HG02970 (cell line): ENCODE measurements around the gene BARX1.

Source experiments
- ATAC-seq: cut with Tn5 transposase; IDR thresholded peaks from one replicate; pipeline ENCODE4 v1.9.1; 2021; ENCODE audit warnings: mild to moderate bottlenecking, moderate library complexity, moderate number of reproducible peaks; ENCODE audit not compliant: unreplicated experiment, low FRiP score

BARX1 gene

DNA sequence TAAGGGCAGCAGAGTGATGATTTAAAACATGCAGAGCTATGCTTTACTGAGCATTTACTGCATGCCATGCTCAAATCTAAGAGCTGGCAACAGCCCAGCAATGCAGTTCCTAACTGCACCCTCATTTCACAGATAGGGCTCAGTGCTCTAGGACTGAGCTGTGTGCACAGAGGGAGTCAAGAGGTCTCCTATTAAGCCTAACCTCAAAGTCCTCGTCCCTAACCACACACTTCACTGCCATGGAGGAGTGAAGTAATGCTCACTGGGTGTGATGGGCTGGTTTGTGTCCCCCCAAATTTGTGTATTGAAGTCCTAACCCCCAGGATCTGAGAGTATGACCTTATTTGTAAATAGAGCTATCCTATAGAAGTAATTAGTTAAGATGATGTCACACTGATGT lies 25.9 kb downstream of the BARX1 start:
- ATAC-seq: no peak

DNA sequence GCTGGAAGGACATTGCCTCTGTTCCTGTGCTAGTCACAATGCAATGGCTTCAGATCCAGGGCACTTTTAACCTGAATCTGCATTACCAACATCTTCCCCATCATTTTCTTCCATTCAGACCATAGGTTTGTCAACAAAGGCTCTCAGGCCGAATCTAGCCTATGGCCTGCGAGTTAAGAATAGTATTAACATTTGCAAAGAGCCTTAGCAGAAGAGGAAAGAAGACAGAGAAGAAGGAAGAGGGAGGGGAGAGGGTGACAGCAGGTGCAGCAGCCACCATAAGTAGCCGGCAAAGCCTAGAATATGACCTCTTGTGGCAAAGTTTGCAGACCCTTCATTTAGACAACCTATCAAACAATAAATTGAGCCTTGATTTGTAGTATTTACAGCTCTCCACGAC lies 32.6 kb downstream of the BARX1 start:
- ATAC-seq: no peak

DNA sequence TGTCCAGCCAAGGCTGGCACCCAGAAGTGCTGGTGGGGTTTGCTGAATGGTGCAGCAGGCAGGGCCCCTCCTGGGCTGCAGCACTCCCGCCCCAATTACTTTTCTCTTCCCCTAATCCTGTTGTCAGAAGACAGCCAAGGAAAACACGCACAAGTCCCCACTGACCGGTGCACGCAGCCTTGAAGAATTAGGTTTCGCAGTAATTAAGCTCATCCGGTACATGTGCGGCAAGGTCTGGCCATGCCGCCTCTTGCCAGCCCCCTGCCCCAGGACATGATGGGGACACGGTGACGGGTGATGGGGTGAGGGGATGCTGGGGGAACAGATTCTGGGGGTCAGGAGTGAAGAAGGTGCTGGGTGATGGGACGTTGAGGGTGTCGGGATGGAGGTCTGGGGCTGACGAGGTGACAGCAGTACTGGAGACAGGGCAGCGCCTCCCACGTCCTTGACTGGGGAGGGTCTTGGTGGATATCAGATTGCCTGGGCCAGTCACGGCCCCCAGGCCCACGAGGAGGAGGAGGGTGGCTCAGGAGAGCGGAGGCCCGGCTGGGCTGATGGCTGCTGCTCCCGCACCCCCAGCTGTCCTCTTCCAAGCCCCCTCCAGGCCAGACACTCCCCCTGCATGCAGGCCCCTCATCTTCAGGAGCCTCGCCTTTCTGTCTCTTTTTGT lies 34.9 kb downstream of the BARX1 start:
- ATAC-seq: no peak

DNA sequence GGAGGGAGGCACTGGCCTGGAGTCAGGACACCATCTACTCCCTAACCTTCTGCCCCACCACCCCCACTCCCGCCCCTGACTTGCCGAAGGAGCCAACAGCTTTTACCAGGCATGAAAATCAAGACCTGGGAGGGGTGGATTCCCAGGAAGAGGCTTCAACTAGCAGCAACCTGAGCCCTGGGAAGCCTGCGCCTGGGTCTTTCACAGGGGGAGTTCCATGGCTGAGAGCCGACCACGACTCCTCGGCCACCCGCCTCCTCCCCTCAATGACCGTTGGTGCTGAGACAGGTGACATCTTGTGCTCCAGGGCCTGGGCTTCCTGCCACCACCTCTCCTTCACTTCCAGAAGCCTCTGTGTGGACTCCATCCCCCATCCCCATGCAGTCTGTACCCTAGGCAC lies 37.1 kb downstream of the BARX1 start:
- no peak for ATAC-seq

DNA sequence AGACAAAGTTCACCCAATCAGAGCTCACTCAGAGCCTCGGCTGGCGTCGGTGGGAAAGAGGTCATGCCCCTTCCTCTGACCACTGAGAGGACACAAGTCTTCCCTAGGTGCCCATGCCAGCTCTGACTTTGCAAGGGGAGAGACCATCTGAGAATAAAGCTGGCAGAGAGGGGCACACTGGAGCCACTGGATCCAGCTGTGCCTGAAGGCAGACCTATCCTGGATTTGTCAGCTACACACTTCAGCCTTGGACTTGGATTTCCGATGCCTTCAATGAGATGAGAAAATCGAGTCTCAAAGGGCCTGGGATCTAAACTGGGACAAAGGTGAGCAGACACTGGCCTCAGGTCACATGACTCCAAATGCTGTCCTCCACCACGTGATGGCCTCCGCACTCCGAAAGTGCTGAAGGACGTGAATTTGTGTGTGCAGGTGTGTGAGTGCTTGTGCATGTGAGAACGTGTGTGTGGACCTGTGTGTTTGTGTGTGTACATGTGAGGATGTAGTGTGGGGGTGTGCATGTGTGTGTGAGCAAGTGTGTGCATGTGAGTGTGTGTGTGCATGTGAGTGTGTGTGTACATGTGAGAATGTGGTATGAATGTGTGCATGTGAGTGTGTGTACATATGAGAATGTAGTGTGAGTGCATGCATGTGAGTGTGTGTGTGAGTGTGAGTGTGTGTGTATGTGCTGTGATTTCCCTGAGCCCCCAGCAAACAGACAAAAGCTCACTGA lies 37.9 kb downstream of the BARX1 start:
- ATAC-seq: no peak

DNA sequence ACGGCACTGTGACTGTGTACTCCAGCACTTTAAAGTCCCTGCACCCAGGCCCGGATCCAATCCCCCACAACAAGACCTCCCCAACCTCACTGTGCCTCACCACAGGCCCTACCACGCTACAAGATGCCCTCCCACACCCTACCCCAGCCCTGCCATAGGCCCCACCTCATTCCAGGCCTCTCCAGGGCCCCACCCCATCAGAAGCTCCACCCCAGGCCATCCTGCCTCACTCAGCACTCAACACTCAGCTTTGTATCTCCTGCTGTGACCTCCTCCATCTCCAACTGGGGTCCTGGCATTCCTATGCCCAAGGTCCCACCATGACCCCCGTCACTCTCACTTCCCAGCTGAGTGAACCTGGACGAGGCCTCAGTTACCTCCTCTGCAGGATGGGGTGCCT lies 38.8 kb downstream of the BARX1 start:
- ATAC-seq: no peak

DNA sequence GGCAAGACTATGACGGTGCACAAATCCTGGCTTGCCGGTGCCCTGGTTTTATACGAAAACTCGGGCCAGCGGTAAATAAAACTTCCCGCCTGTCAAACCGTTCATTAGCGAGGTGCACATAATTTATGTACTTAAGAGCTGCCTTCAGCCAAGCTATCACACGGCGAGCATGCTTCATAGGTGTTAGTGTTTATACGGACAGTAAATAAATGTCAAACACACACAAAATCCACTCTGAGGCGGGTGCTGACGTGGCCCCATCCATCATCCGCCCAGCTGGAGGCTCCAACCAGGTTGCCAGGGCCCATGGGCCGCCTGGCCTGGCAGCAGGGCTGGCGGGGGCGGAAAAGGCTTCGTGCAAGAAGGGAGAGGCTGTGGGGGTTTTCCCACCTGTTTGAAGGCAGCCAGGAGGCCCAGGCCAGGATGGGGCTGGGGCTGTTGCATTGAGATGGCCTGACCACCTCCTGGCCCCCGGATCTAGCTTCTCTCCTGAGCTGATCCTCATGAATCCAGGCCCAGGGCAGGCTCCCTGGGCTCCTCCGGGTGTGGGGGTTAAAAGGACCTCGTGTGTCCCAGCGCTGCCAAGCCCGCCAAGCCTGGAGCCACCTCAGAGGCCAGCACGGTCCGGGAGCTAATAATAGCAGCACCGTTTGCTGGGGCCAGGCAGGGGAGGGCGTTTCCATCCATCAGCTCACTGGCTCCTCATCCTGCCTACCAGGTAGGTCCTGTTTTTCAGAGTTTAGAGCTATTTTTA lies 43.2 kb downstream of the BARX1 start:
- no peak for ATAC-seq

DNA sequence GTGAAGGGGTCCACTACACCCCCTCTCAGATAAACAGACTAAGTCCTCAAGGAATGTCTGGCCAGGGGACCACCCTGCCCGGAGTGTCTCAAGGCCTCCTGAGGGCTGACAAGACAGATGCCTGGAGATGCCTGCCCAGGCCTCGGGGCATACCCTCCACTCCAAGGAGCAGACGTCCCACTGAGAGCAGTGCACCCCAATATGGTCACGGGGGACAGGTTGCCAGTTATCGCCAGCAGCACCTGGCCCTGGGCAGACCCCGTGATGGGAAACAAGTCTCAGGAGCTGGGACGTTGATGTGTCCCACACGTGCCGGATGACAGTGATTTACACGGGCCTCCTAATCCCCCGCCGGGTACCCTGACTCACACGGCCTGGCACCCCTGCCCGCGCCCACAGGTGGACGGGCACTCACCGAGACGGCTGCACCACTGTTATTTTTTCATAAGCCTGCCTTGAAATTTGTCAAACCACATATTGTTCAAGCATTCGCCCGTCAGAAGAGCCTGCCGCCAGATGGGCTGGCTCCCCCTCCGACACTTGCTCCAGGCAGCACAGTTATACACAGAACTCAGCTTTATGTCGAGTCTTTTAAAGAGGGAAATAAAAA lies 43.9 kb downstream of the BARX1 start:
- ATAC-seq: no peak

DNA sequence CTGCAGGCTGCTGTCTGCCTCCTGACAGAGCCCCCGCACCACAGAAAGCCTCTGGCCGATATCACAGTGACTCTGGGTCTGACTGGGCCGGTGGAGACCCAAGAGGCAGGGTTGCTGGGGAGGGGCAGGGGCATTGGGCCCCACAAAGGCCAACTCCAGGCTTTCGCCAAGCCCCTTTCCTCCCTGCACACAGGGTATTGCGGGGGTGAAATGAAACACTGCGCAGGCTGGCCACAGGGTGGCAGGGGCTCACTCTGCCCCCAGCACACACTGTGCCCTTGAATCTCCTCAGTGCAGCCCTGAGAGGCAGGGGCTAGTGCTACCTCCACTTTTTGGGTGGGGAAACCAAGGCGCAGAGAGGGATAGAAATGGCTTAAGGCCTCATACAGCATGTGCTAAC lies 44.6 kb downstream of the BARX1 start:
- no peak for ATAC-seq

DNA sequence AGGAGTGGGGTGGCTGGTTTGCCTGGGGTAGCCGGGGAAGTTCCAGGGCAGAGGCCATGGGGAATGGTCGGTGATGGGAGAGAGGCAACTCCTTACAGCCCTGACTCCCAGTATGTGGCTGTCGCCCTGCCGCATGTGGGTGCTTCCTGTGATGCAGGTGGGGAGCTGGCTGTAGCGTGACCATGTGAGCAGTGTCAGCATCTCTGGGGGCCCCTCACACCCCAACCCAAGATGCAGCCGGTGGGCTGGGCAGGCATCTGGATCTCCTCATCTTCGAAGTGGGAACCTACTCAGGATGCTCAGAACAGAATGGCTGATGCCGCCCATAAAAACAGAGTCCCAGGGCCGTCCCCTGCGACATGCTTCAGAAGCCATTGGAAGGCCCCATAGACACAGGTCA lies 45.0 kb downstream of the BARX1 start:
- ATAC-seq: no peak

DNA sequence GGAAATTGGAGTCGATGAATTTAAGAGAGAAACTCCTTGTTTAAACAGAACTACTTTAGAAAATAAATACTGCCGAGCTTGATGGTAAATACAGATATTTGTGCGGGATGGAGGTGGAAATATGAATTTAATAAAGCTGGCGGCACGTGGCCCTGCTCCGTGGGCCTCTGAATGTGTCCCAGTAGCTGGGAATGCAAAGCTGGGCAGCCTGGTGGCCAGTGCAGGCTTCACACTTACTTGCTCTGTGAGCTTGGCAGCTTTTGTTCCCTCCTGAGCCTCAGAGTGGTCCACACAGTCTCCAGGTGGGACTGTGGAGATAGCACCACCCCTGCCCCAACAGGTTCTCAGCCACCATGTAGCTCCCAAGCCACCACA lies 45.9 kb downstream of the BARX1 start:
- ATAC-seq: no peak

DNA sequence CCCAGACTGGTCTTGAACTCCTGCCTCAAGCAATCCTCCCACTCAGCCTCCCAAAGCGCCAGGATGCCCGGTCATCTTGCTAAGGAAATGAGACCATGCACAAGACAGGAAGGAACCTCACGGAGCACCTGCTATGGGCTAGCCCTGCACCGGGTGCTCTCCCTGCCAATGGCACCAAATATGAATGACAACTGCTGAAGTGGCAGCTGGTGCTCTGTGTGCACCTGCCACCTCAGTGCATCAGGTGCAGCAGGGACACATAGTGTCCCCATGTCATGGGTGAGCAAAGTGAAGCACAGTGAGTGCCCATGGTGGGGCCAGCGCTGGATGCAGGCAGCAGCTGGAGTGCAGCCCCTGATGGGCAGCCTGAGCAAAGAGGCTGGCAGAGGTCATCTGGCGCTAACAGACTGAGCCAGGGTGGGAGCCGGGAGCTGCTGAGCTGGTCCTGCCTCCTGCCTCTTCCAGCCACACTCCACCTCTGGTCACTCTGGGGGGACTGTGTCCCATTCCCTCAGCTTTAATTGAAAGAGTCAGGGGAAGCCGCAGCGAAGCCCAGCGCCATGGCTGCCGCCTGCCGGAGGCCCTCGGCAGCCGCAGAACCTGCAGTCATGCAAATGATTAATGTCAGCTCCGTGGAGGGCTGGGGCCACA lies 46.4 kb downstream of the BARX1 start:
- ATAC-seq: no peak

DNA sequence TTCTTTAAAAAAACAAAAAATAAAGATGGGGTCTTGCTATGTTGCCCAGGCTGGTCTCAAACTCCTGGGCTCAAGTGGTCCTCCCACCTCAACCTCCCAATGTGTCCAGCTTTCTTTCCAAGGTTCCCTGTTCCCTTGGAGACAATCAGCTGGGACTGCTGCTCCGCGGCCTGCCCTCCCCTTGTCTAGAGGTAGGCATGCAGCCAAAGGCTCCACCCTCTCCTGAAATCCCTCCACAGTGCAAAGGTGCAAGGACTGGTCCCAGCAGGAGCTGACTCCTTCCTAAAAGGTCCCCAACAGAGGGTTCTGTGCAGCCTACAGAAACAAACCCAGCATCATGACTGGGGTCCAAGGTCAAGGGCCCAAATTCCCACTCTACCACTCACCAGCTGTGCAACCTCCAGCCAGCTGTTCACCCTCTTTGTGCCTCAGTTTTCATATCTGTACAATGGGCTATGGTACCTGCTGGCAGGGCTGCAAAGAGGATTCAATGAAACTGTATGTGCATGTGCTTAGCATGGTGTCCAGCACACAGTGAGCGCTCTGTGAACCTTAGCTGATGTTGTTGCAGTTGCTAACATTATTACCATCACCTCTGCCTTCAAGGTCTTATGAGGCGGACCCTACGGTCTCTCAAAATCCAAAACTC lies 47.5 kb downstream of the BARX1 start:
- ATAC-seq: no peak

DNA sequence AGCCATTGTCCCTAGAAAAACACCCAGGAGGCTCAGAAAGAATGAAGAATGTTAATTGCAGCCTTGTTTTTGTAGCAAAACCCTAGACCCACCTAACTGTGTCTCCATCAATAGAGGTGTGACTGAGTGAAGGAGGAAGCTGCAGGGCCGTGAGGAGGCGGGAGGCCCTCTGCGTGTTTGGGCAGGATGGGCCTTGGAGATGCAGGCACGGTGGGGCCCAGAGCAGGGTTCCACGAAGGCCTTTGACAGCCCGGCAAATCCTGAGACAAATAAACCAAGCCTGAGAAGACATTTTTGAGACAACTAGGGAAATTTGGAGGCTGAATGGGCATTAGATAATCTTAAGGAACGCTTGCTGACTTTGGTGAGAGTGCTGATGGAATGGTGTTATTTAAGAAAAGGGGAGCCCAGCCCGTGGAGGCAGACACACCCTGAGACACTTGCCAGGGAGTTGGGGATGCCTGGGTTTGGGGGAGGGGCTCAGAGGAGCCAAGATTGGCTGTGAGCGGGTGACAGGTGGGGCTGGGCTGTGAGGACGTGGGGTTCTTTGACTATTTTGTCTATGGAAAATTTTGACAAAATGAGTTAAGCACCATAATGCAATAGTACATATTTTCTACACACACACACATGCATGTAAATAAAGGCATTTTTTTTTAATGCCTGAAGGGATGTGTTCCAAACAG lies 48.8 kb downstream of the BARX1 start:
- ATAC-seq: no peak

DNA sequence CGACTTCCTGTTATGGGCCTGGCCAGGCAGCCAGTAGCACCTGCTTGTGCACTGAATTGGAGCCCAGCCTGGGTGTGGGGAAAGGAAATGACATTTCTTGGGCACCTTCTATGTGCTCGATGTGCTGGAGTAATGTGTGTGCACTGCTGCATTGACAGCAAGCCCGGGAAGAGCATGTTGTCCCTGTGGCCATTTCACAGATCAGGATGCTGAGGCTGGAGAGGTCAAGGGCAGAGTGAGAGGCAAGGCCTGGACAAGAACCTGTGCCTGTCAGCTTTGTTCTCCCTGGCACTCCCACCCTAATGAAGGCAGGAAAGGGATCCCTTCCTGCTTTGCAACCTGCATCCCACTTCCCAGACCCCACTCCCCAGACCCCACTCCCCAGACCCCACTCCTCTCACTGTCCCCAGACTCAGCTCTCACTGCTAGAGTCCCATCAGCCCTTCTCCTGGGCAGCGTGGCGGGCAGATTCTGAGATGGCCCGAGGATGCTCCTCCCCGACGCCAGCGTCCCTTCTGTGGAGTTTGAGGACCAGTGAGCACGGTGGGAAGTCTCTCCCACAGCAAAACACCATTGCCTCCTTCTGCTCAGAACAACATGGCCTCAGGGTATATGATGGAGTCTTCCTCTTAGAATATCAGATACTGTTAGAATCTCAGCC lies 49.6 kb downstream of the BARX1 start:
- no peak for ATAC-seq

DNA sequence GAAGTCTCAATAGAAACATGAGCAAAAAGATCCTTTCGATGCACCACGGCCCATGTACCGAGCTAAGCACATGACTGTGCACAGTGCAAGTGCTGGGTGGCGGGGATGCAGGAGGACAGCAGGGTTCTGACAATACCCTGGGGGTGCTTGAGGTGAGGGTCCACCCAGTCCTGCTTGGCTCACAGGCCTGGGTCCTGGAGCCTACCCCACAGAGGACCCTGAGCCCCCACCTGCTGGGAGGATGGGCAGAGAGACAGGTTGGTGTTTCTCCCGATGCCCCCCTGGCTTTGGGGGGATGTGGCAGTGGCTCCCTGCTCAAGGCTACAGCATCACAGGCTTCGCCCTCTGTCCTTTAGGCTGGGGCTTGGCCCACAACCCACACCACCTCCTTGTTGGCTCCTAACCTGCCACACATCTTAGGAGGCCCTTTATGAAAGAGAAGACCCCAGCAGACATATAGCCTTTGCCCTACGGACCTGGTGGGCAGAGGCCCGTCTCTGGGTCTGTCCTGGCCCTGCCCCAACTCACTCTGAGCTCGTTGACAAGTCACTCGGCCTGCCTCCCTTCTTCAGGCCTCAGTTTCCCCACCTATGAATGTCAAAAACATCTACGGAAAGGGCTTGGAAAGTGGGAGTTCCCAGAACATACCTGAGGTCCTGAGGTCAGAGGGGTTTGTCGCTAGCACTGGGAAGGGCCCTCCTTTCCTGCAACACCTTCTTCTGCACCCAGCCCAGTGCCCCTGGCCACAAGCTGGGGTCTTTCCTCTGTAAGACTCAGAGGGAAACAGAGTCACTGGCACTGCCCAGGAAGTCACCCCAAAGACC lies 50.3 kb downstream of the BARX1 start:
- ATAC-seq: no peak

DNA sequence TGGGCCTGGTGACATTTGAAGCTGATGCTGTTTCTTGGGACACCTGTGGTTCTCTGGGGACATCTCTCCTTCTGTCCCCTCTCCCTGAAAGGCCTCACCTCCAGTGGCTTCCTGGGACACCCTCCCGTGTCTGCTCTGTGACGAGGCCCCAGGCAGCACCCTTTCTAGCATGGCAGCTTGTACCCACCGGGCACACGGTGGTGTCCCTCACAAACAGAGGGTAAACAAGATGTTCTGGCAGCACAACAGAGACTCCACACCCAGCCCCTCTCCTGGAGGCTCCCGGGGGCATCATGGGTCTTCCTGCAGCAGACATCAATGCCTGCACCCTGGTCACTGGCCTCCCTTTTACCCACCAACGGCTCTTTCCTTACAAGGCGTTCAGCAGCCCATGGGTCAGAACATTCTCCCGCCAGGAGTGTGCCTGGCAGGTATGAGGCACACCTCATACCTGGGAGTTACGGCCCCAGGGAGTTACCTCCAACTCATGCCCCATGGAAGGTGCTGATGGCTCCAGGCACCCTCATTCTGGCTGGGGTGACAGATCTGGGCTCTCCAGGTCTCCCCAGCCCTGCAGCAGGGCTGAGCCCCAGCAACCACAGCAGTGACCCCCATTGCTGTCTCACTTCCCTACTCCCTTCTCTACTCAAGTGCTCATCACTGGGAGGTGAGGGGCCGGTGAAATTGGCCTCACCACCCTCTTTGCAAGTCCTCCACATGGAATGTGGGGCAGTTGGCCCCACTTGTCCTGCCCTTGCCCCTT lies 51.1 kb downstream of the BARX1 start:
- no peak for ATAC-seq
